Small intestine (tissue), 7 donors: Measurements from ENCODE around the gene AVEN. TPM values are rescaled to one million over a fixed set of nuclear protein-coding genes. Genes with fewer than 3 reads are reported as not detected.

Experiments
- DNase-seq, 2 donors: peaks; one replicate each; pipeline versions ENCODE4 v3.0.0 to v3.0.0-alpha.2; 2013
- FAIRE-seq: peaks from 2 replicates; lab custom pipeline; 2012; peaks lifted over from hg19 to GRCh38; lab: Jason Lieb, UNC
- H3K27ac ChIP-seq, 3 donors: one replicate each; pipeline ENCODE4 v1.5.1; 2013; ENCODE audit warnings: low read length in 2 of 3, mild to moderate bottlenecking in 2 of 3, control low read depth in 1 of 3, inconsistent platforms in 1 of 3, low read depth in 1 of 3, moderate library complexity in 1 of 3
- H3K27me3 ChIP-seq, 3 donors: one replicate each; pipeline ENCODE4 v1.6.1; 2013; ENCODE audit warnings: low read length in 3 of 3, inconsistent platforms in 1 of 3; ENCODE audit not compliant: control insufficient read depth in 3 of 3, insufficient read depth in 3 of 3
- H3K36me3 ChIP-seq, 3 donors: one replicate each; pipeline ENCODE4 v1.6.1; 2013; ENCODE audit warnings: low read length in 3 of 3, inconsistent platforms in 1 of 3, low read depth in 1 of 3, mild to moderate bottlenecking in 1 of 3, moderate library complexity in 1 of 3; ENCODE audit not compliant: control insufficient read depth in 3 of 3, insufficient read depth in 2 of 3
- H3K4me1 ChIP-seq, 3 donors: one replicate each; pipeline ENCODE4 v1.6.1; 2013; ENCODE audit warnings: low read length in 2 of 3, inconsistent platforms in 1 of 3, low read depth in 1 of 3, mild to moderate bottlenecking in 1 of 3, moderate library complexity in 1 of 3; ENCODE audit not compliant: control insufficient read depth in 3 of 3, insufficient read depth in 2 of 3
- H3K4me3 ChIP-seq, 3 donors: one replicate each; pipeline ENCODE4 v1.5.1; 2013; ENCODE audit warnings: low read length in 3 of 3, control low read depth in 1 of 3, inconsistent platforms in 1 of 3, low read depth in 1 of 3, mild to moderate bottlenecking in 1 of 3, moderate library complexity in 1 of 3
- H3K9me3 ChIP-seq, 2 donors: one replicate each; pipeline ENCODE4 v1.6.1; 2013; ENCODE audit warnings: low read depth in 1 of 2, low read length in 1 of 2; ENCODE audit not compliant: control insufficient read depth in 2 of 2, insufficient read depth in 1 of 2
- WGBS, 3 donors: extraction: QIAGEN DNeasy Blood & Tissue Kit; methylation state at CpG; one replicate each; pipeline ENCODE4 v1.1.7; 2013; 5-methylcytosine and 5-hydroxymethylcytosine counted together
- polyA plus RNA-seq, 4 donors: library from polyadenylated mRNA; stranded (reverse) in 3 of 4; unstranded in 1 of 4; fragments of 200-250 nt in 3 of 4; fragments of 120-200 nt in 1 of 4; gene quantifications; one replicate each; pipeline versions ENCODE4 v1.2.1 to v1.2.3, GENCODE V29; 2013
- donor health status: healthy with polysubstance abuse.
- donor health status: control.
- donor health status: control.
- donor health status: Bipolar disorder and iron deficiency.
- donor health status: healthy.

The AVEN gene
- polyA plus RNA-seq, 4 donors, result 9.1 to 13.4 (median 12.8) TPM

DNA sequence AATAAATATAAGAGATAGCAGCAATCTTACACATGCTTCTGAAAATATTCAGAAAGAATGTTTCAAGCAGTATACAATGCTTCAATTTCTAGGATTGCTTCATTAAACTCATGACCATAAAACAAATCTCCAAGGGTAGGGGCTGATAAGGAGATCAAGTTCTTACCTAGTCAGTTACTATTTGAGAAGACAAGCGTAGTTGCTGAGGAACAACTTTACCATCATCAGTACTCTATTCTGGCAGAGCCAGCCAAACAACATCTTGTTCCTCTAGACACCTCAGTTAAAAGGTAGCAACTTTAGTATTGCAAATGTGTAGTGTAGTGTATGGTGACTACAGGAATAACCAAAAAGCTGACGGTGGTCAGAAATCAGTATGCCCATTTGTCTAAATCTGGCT, 156.1 kb downstream of the AVEN start:
- Histone ChIP-seq H3K9me3 (no peaks in the 10 kb centered on the region), H3K27ac (no peak overlapping the region), H3K4me1 (no peaks in the 10 kb centered on the region), H3K27me3 (no peaks in the 10 kb centered on the region), H3K4me3 (no peak overlapping the region), H3K36me3 (no peaks in the 10 kb centered on the region)
- DNase-seq, result no peak
- FAIRE-seq, result no peak
- WGBS, 3 donors, result 90 to 99% (median 96%) methylated on average over 2 of the region's 2 CpGs

DNA sequence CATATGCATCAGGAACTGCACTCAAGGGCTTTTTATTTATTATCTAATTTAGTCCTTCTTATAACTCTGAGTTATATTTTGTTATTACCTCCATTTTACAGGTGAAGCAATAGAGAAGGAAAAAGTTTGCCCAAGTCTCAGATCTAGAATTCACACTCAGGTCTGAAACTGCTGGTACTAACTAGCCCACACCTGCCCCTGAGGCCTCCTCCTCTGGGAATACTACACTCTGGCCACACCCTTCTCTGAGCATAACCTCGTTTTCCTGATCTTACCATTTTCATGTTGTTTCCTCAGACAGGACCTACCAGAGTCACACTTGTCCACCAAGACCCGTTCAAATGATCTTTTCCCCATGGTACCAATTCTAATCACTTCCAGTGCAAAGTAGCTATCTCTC, 164.8 kb downstream of the AVEN start:
- no peak overlapping the region for H3K4me3 ChIP-seq
- DNase-seq (no peak), FAIRE-seq (no peak)
- H3K9me3 ChIP-seq, result no peaks in the 10 kb centered on the region
- WGBS, 3 donors, result 66 to 81% (median 79%) methylated on average over 2 of the region's 2 CpGs
- H3K27me3 ChIP-seq, result no peaks in the 10 kb centered on the region
- peaks cover 0 to 2% (median 0%) of the 10 kb centered on the region in 3 donors for H3K36me3 ChIP-seq
- no peak overlapping the region for H3K27ac ChIP-seq
- H3K4me1 ChIP-seq, result no peaks in the 10 kb centered on the region

DNA sequence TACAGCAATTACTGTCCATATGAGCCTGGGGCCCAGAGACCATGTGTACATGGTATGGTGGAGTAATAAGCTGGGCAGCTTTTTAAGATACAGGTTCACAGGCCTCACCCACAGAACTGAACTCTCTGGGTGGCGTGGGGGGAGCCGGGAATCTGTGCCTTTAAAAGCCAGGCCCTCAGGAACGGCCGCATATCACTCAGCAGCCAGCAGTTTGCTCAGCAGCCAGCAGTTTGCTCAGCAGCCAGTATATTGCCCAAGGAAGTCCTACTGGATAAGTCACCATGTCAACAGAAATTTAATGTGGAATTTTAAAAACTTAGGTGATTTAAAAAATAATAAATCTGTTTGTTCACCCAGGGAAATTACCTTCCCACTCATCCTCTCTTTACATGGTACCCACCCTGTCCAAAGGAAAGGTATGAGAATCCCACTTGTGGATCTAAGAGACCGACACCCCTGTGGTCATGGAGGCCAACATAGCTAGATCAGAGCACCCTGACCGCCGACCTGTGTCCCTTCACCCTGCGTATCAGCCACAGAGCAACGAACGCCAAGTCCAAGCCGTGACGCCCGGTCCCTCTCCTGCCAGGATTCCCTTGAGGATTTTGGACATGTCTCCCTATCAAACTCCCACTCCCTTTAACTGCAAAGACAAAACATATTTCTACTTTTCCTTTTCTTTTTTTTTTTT, 166.4 kb downstream of the AVEN start:
- Histone ChIP-seq H3K4me1 (no peaks in the 10 kb centered on the region), H3K27me3 (no peaks in the 10 kb centered on the region), H3K4me3 (no peak overlapping the region), H3K9me3 (no peaks in the 10 kb centered on the region), H3K36me3 (peaks cover 0 to 2% (median 0%) of the 10 kb centered on the region in 3 donors), H3K27ac (no peak overlapping the region)
- 83 to 92% (median 90%) methylated on average over 13 of the region's 13 CpGs for WGBS, 3 donors
- no peak for DNase-seq
- no peak for FAIRE-seq

DNA sequence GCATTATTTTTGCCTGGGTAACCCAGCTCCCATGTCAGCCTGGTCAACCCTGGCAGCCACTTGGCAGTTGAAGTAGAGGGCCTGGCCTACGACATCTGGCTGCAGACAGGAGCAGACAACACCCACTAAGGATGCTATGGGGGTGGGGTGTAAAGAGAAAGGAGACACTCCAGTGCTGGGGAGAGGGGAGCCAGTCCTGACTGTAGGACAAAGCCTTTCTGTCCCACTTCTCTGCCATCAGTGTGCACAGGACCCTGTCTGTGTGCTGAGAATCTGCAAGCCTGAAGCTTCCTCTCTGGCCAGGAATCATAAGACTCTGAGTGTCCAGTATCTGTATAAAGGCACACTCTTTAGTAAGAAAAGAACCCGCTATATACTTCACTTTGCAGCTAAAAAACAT, 167.0 kb downstream of the AVEN start:
- H3K4me1 ChIP-seq, result no peaks in the 10 kb centered on the region
- H3K27ac ChIP-seq, result no peak overlapping the region
- DNase-seq, result no peak
- WGBS, 3 donors, result 93 to 98% (median 95%) methylated on average over 2 of the region's 2 CpGs
- no peaks in the 10 kb centered on the region for H3K27me3 ChIP-seq
- no peaks in the 10 kb centered on the region for H3K9me3 ChIP-seq
- no peak for FAIRE-seq
- peaks cover 0 to 2% (median 0%) of the 10 kb centered on the region in 3 donors for H3K36me3 ChIP-seq
- no peak overlapping the region for H3K4me3 ChIP-seq

DNA sequence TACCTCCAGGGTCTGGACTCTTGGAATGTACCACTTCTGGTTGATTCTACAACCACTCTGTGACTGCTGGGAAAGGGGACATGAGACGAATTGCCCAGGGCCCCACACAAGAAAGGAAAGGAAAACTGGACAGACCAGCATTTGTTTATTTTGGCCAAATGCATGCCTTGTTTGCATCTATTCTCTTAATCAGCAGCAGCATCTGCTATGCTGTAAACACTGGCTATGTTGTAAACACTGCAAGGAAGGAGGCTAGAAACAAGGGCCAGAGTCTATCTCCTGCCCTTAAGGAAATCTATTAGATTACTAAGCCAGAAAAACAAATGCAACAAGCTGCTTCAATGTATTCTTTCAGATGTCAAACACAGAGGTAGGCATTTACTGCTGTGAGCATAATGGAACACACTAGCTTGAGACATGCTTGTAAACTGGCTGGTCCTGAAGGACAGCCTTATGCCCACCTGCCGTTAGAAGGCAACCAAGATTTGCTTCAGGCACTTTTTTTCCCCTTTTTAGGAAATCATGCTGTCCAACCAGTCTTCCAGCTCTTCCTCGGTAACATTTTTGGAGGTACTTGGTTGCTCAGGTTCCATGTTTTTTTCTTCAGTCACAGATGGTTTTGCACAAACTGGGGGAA, 172.8 kb downstream of the AVEN start:
- Histone ChIP-seq H3K27me3 (no peaks in the 10 kb centered on the region), H3K4me1 (no peaks in the 10 kb centered on the region), H3K4me3 (no peak overlapping the region), H3K36me3 (no peaks in the 10 kb centered on the region), H3K9me3 (no peaks in the 10 kb centered on the region), H3K27ac (no peak overlapping the region)
- WGBS, 3 donors, result 70 to 80% (median 76%) methylated on average over 3 of the region's 3 CpGs
- FAIRE-seq (no peak), DNase-seq (no peak)

DNA sequence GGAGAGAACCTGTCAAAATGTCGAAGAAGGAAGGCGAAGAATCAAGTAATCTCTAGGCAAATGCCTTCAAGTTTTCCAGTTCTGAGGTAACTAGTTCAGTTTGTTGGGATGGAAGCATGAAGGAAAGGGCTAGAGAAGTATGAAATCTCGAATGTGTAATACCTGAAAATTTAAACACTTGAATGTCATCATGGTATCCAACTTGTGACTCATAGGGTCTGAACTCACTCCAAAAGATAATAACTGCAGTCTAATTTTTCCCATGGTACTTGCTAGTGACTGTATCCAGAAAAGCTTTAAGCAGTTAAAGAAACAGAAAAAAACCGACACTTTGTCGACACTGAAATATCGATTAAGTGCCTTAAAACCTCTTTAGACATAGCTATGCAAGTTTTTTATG, 173.6 kb downstream of the AVEN start:
- FAIRE-seq (no peak), DNase-seq (no peak)
- Histone ChIP-seq H3K27ac (no peak overlapping the region), H3K4me1 (no peaks in the 10 kb centered on the region), H3K27me3 (no peaks in the 10 kb centered on the region), H3K9me3 (no peaks in the 10 kb centered on the region), H3K36me3 (no peaks in the 10 kb centered on the region), H3K4me3 (no peak overlapping the region)
- WGBS, 3 donors, result 85 to 89% (median 88%) methylated on average over 6 of the region's 6 CpGs

DNA sequence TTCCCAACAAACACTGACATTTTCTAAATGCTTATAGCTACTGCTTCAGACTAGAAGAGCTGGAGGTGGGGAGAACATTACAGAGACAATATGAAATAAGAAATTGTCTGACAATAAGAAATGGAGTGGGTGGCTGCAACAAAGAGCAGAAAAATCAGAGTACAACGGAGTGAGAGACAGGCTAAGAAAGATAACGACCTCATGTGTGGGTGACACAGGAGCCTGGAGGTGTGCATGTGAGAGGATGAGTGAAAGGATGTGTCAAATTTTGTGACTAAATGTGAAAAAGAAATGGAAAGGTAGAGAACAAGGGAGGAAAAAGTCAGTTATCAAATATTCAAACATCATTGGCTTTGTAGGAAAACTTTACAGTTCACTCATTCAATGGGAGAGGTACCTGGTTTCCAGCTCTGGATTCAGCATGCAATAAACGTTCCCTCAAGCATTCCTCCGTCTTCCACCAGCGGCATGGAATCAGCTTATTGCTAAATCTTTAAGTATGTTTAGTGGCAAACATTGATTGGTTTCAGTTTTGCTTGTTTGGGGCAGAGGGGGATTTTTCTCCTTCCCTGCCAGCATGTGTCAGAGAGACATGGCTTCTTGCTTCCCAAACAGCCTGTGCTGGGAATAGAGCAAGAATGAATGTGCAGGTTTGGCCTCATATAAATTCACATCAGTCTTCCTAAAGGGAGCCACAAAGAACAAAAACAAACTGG, 174.5 kb downstream of the AVEN start:
- Histone ChIP-seq H3K9me3 (no peaks in the 10 kb centered on the region), H3K4me3 (no peak overlapping the region), H3K36me3 (no peaks in the 10 kb centered on the region), H3K4me1 (no peaks in the 10 kb centered on the region), H3K27me3 (no peaks in the 10 kb centered on the region), H3K27ac (no peak overlapping the region)
- no peak for FAIRE-seq
- DNase-seq, result no peak
- WGBS, 3 donors, result 79 to 92% (median 88%) methylated on average over 5 of the region's 5 CpGs

DNA sequence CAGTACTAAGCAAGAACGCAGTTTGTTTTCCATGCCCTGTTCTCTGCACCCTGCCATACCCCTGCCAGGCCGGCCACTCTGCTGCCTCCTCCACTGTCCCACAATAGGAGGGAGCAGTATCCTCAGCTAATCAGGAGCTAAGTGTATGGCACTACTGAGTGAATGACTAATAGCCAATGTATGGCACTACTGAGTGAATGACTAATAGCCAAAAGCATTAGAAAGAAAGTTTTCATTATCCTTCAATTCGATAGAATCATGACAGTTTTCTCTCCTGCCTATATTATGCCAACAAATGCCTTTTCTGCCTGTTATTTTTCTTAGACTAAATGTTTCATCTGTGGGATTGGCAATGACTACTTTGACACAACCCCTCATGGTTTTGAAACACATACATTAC, 178.2 kb downstream of the AVEN start:
- no peak for FAIRE-seq
- no peaks in the 10 kb centered on the region for H3K27me3 ChIP-seq
- no peak for DNase-seq
- no peaks in the 10 kb centered on the region for H3K36me3 ChIP-seq
- no peak overlapping the region for H3K4me3 ChIP-seq
- WGBS, 3 donors, result 94 to 99% (median 98%) methylated on average over 3 of the region's 3 CpGs
- no peak overlapping the region for H3K27ac ChIP-seq
- no peaks in the 10 kb centered on the region for H3K4me1 ChIP-seq
- H3K9me3 ChIP-seq, result no peaks in the 10 kb centered on the region
